ENCODE data around the gene BEST3. TPM values are rescaled to one million over a fixed set of nuclear protein-coding genes. Genes with fewer than 3 reads are reported as not detected.

The BEST3 gene
- total RNA-seq, 1 donor from 2014 or later, result 0.80 TPM

- no peak overlapping the region for H3K27ac ChIP-seq (replicated peaks)
- H3K36me3 ChIP-seq, result no peaks in the 10 kb centered on the region
- intact Hi-C loops (cut with micrococcal nuclease), result no loop called here
Measured at GRCh38 chr12:69619050-69619449, 80.1 kb downstream of the BEST3 start.

GRCh38 chr12:69616025-69616424, 83.1 kb downstream of the BEST3 start:
- intact Hi-C loops (cut with micrococcal nuclease), result no loop called here
- TF ChIP-seq CTCF (IDR thresholded peaks at IDR 0.05; ENCODE audit: borderline replicate concordance), result no peak
- H3K4me1 ChIP-seq, result peaks cover 19% of the 10 kb centered on the region
- H3K9me3 ChIP-seq (replicated peaks), result no peaks in the 10 kb centered on the region
- DNase-seq, result no peak
- no peak overlapping the region for H3K4me3 ChIP-seq
- no peaks in the 10 kb centered on the region for H3K36me3 ChIP-seq
- no peak overlapping the region for H3K27ac ChIP-seq (replicated peaks)
- no peaks in the 10 kb centered on the region for H3K27me3 ChIP-seq (ENCODE audit: low read depth)

More at GRCh38 chr12:69619050-69619449, 80.1 kb downstream of the BEST3 start:
- Histone ChIP-seq H3K9me3 (replicated peaks) (no peaks in the 10 kb centered on the region), H3K27me3 (ENCODE audit: low read depth) (no peaks in the 10 kb centered on the region), H3K4me3 (no peak overlapping the region), H3K4me1 (peaks cover 26% of the 10 kb centered on the region)
- no peak for DNase-seq
- TF ChIP-seq CTCF (IDR thresholded peaks at IDR 0.05; ENCODE audit: borderline replicate concordance), result no peak

- DNase-seq, result no peak
- peak overlapping the region; percentile 67 for H3K4me3 ChIP-seq
- peaks cover 5% of the 10 kb centered on the region for H3K4me1 ChIP-seq
- H3K9me3 ChIP-seq (replicated peaks), result no peaks in the 10 kb centered on the region
- no peaks in the 10 kb centered on the region for H3K27me3 ChIP-seq (ENCODE audit: low read depth)
- intact Hi-C loops (cut with micrococcal nuclease), result no loop called here
- no peak for TF ChIP-seq CTCF (IDR thresholded peaks at IDR 0.05; ENCODE audit: borderline replicate concordance)
- no peaks in the 10 kb centered on the region for H3K36me3 ChIP-seq
- H3K27ac ChIP-seq (replicated peaks), result peak overlapping the region; percentile 83
Measured at GRCh38 chr12:69613351-69613750, 85.8 kb downstream of the BEST3 start.

- peaks cover 18% of the 10 kb centered on the region for H3K4me1 ChIP-seq
- H3K4me3 ChIP-seq, result peak within 1 kb of the TSS; percentile 67
- no peaks in the 10 kb centered on the region for H3K36me3 ChIP-seq
- intact Hi-C loops (cut with micrococcal nuclease), result no loop called here
- peak; percentile 56 for DNase-seq
- H3K27me3 ChIP-seq (ENCODE audit: low read depth), result no peaks in the 10 kb centered on the region
- H3K9me3 ChIP-seq (replicated peaks), result no peaks in the 10 kb centered on the region
- TF ChIP-seq CTCF (IDR thresholded peaks at IDR 0.05; ENCODE audit: borderline replicate concordance), result no peak
- H3K27ac ChIP-seq (replicated peaks), result peak within 1 kb of the TSS; percentile 83
Measured at GRCh38 chr12:69610729-69611128, 88.4 kb downstream of the BEST3 start, which contains the start of gene LRRC10. TSS of gene LRRC10 (minus strand) at chr12:69610907. CDS start at chr12:69610838, 69 bp downstream.

- peak overlapping the region; percentile 83 for H3K27ac ChIP-seq (replicated peaks)
- H3K4me1 ChIP-seq, result peaks cover 23% of the 10 kb centered on the region
- no peaks in the 10 kb centered on the region for H3K27me3 ChIP-seq (ENCODE audit: low read depth)
- H3K4me3 ChIP-seq, result peak overlapping the region; percentile 67
- no peak for TF ChIP-seq CTCF (IDR thresholded peaks at IDR 0.05; ENCODE audit: borderline replicate concordance)
- no peaks in the 10 kb centered on the region for H3K36me3 ChIP-seq
- H3K9me3 ChIP-seq (replicated peaks), result no peaks in the 10 kb centered on the region
- DNase-seq, result no peak
- intact Hi-C loops (cut with micrococcal nuclease), result no loop called here
Measured at GRCh38 chr12:69610126-69610525, 89.0 kb downstream of the BEST3 start.

All from left ventricle myocardium inferior (tissue), 1 donor.